PFSK-1 (cell line): Measurements from ENCODE around the gene RFX4.

Experiments used
- FOXP2 ChIP-seq: optimal IDR thresholded peaks from 2 replicates; pipeline ENCODE3; 2011; ENCODE audit warnings: borderline replicate concordance, control low read depth, inconsistent platforms; ENCODE audit not compliant: insufficient read depth; ENCODE audit errors: extremely low read length, extremely low read depth
- POLR2AphosphoS5 ChIP-seq: IDR thresholded peaks from 2 replicates; pipeline ENCODE4 v1.6.1; 2012; ENCODE audit warnings: low read depth, mild to moderate bottlenecking, control low read depth, low read length, moderate library complexity
- SIN3A ChIP-seq: IDR thresholded peaks from 2 replicates; pipeline ENCODE4 v1.6.1; 2012; ENCODE audit warnings: mild to moderate bottlenecking, low read length, moderate library complexity, borderline replicate concordance; ENCODE audit not compliant: insufficient read depth
- TAF1 ChIP-seq: IDR thresholded peaks from 2 replicates; pipeline ENCODE4 v1.6.1; 2012; ENCODE audit warnings: low read length, control low read depth, borderline replicate concordance; ENCODE audit not compliant: insufficient read depth
- TF ChIP-seq, protein P1 (sequence below), 2 experiments: IDR thresholded peaks; 2 replicates each; pipeline versions ENCODE4 v1.6.1 to v1.8.0; 2011 to 2012; ENCODE audit warnings: low read depth in 2 of 2, low read length in 2 of 2, control low read depth in 1 of 2, inconsistent platforms in 1 of 2, mild to moderate bottlenecking in 1 of 2, moderate library complexity in 1 of 2; ENCODE audit not compliant: insufficient read depth in 1 of 2

RFX4 gene

DNA sequence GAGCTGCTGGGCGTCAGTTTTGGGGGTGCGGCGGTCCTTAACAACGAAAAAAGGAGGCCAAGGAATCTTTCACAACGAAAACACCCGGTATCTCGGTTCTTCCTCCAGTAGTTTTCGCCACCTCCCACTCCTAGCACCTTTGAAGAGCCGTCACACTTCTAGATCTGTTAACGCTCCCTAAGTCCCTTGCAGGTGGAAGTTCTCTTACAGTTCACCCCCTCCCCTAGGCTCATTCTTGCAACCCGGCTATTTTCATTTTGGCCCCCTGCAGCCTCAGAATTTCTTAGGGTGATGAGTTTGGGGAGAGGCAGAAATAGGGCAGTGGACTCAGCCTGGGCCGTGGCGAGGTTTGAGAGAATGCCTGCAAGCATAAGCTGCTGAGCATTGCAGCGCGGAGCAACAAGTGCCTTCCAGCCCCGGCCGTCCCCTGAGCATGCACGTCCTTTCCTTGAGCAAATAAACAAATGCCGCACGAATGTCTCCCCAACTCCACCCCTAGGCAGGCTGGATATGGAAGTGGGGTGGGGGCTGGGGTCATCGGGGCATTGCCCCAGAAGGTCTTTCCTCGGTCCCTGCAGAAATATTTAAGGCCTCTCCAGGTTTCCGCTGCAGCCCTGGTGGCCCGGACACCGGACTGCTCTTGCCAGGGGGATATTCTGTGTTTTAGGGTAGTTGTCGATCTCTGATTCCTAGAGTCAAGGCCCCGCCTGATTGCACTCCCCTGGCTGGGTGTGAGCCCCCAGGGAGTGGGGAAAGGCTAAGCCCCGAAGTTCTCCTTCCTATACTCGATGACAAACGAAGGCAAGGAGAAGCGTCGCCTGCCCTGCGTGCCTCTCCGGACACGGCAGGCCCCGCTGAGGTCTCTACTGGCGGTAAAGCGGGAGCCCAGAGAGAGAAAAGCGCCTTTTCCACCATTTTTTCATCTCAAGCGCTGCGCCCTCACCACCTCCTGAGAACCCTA, 1.6 kb downstream of the RFX4 start:
- TF ChIP-seq FOXP2 (no peak), POLR2AphosphoS5 (no peak), SIN3A (no peak), TAF1 (no peak)
- TF ChIP-seq, protein P1, sequence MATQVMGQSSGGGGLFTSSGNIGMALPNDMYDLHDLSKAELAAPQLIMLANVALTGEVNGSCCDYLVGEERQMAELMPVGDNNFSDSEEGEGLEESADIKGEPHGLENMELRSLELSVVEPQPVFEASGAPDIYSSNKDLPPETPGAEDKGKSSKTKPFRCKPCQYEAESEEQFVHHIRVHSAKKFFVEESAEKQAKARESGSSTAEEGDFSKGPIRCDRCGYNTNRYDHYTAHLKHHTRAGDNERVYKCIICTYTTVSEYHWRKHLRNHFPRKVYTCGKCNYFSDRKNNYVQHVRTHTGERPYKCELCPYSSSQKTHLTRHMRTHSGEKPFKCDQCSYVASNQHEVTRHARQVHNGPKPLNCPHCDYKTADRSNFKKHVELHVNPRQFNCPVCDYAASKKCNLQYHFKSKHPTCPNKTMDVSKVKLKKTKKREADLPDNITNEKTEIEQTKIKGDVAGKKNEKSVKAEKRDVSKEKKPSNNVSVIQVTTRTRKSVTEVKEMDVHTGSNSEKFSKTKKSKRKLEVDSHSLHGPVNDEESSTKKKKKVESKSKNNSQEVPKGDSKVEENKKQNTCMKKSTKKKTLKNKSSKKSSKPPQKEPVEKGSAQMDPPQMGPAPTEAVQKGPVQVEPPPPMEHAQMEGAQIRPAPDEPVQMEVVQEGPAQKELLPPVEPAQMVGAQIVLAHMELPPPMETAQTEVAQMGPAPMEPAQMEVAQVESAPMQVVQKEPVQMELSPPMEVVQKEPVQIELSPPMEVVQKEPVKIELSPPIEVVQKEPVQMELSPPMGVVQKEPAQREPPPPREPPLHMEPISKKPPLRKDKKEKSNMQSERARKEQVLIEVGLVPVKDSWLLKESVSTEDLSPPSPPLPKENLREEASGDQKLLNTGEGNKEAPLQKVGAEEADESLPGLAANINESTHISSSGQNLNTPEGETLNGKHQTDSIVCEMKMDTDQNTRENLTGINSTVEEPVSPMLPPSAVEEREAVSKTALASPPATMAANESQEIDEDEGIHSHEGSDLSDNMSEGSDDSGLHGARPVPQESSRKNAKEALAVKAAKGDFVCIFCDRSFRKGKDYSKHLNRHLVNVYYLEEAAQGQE (IDR thresholded peaks at IDR 0.05; ENCODE audit: insufficient read depth in 1 of 2, low read depth in 2 of 2, low read length in 2 of 2) = no peak

DNA sequence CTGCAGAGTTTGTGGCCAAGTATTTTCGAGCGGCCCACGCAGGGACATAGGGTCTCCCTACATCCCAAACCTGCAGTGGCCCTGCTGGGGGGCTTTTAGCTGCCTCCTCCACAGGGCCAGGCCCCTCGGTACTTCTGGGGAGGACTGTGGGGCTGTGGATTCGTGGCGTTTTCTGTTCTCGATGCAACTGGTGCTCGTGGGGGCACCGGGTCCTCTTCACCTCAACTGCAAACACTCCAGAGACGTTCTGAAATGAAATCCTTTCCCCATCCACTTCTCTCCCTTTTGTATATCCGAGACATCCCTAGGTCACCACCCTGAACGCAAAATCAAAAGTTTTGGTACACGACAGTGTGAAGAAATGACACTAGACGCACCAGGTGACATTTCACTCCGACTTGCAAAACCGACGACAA, 2.3 kb downstream of the RFX4 start:
- no peak for TF ChIP-seq TAF1
- TF ChIP-seq FOXP2 = no peak
- TF ChIP-seq, protein P1 (IDR thresholded peaks at IDR 0.05; ENCODE audit: insufficient read depth in 1 of 2, low read depth in 2 of 2, low read length in 2 of 2) = no peak
- no peak for TF ChIP-seq POLR2AphosphoS5
- TF ChIP-seq SIN3A = no peak

DNA sequence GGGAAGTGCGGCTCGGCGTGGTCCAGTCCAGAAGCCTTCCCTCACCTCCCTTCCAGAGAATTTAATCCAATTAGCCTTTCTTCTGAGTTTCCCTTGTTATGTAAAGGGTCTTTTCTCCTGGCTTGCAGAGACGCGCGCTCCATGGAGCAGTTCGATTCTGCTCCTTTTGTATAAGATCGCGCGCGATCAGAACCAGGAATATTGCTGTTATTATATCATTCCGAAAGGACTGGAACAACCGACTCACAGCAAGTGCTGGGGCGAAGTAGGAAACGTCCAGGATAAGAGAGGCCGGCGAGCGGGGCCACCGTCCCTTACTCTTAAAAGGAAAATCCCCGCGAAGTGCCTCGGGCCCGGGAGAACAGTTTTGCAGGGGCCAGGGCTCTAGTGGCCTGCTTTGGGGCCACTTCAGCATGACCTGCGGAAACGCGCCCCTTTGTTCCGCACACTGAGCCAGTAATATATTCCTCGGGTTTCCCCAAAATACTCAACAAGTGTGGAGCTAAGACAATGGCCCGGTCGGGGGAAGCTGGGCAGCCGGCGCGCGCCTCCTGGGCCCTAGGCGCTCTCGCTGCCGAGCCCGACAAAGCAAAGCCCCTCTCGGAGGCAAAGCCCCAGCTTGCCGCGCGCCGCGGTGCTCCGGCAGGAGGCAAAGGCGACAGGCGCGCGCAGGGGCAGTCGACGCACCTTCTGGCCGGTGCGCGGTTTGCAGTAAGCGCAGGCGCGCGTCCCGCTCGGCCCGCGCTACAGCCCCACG, 2.9 kb downstream of the RFX4 start:
- TF ChIP-seq POLR2AphosphoS5 (no peak), TAF1 (no peak), FOXP2 (no peak), SIN3A (no peak)
- TF ChIP-seq, protein P1 (IDR thresholded peaks at IDR 0.05; ENCODE audit: insufficient read depth in 1 of 2, low read depth in 2 of 2, low read length in 2 of 2) = no peak

DNA sequence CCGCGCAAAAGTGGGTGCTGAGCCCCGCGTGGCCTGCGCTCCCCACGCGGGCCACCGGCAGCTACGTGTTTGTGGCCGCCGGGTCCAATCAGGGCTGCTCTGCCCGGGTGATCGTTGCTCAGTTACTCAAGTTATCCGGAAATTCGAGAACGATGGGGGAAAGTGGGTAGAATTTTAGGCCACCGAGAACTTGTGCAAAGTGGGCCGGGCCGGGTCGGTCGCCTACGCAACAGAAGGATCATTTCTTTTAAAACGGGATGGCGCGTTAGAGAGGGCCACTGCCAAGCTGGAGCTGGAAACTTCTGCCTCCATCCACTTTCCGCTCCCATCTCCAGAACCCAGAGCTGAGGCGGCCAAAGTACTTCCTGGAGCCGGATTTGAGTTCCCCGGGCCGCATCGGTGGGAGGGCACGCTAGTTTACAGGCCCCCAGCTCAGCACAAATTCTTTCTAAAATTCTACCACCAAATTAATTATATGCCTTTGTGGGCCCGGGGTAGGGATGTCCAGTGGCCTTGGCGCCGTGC, 3.5 kb downstream of the RFX4 start:
- no peak for TF ChIP-seq SIN3A
- TF ChIP-seq FOXP2 = no peak
- TF ChIP-seq TAF1 = no peak
- TF ChIP-seq, protein P1 (IDR thresholded peaks at IDR 0.05; ENCODE audit: insufficient read depth in 1 of 2, low read depth in 2 of 2, low read length in 2 of 2) = no peak
- no peak for TF ChIP-seq POLR2AphosphoS5
